ENCODE measurements around the gene GRM8.

GRCh38 chr7:126501617-126502016, 751.1 kb downstream of the GRM8 start:
- no peak for TF ChIP-seq CBX2 (IDR thresholded peaks at IDR 0.05; ENCODE audit: insufficient read depth, low read length, poor library complexity, severe bottlenecking)
- no peak for TF ChIP-seq BMI1 (IDR thresholded peaks at IDR 0.05; ENCODE audit: low read length)
- TF ChIP-seq, protein P1, sequence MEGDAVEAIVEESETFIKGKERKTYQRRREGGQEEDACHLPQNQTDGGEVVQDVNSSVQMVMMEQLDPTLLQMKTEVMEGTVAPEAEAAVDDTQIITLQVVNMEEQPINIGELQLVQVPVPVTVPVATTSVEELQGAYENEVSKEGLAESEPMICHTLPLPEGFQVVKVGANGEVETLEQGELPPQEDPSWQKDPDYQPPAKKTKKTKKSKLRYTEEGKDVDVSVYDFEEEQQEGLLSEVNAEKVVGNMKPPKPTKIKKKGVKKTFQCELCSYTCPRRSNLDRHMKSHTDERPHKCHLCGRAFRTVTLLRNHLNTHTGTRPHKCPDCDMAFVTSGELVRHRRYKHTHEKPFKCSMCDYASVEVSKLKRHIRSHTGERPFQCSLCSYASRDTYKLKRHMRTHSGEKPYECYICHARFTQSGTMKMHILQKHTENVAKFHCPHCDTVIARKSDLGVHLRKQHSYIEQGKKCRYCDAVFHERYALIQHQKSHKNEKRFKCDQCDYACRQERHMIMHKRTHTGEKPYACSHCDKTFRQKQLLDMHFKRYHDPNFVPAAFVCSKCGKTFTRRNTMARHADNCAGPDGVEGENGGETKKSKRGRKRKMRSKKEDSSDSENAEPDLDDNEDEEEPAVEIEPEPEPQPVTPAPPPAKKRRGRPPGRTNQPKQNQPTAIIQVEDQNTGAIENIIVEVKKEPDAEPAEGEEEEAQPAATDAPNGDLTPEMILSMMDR (IDR thresholded peaks at IDR 0.05 in 2 of 3, conservative IDR thresholded peaks at IDR 0.05 in 1 of 3; ENCODE audit: insufficient read depth in 2 of 3, low read depth in 1 of 3, low read length in 3 of 3): no peak
- TF ChIP-seq SRSF7 (optimal IDR thresholded peaks at IDR 0.05; ENCODE audit: low read depth, low read length): no peak
- no peak for TF ChIP-seq SREBF2 (CRISPR knock-in tag; IDR thresholded peaks at IDR 0.05)
- TF ChIP-seq, protein P2, sequence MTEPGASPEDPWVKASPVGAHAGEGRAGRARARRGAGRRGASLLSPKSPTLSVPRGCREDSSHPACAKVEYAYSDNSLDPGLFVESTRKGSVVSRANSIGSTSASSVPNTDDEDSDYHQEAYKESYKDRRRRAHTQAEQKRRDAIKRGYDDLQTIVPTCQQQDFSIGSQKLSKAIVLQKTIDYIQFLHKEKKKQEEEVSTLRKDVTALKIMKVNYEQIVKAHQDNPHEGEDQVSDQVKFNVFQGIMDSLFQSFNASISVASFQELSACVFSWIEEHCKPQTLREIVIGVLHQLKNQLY (CRISPR knock-in tag; conservative IDR thresholded peaks at IDR 0.05): no peak
- no peak for TF ChIP-seq POLR2AphosphoS5 (IDR thresholded peaks at IDR 0.05; ENCODE audit: control insufficient read depth, insufficient read depth, low read depth, low read length)
- no peak for TF ChIP-seq HDAC2 (IDR thresholded peaks at IDR 0.05)
- TF ChIP-seq ERF (CRISPR knock-in tag; IDR thresholded peaks at IDR 0.05): no peak

Measured in K562 (cell line).